H1 (cell line): ENCODE results near the gene C6orf136. TPM values are rescaled to one million over a fixed set of nuclear protein-coding genes. Genes with fewer than 3 reads are reported as not detected.
"Not testable (repeated sequence)": the region's sequence is repeated elsewhere in the genome, so short reads cannot be mapped to it uniquely, and the experiment has no call there.

ENCODE experiments used
- CTCF ChIA-PET: fragments of 300-600 bp; sonication (Branson Sonifier 250); formaldehyde crosslinking; loops from one replicate; lab custom pipeline; 2021; ENCODE audit not compliant: partially characterized antibody; lab: Charles Lee
- POLR2A ChIA-PET: fragments of 300-600 bp; sonication (Branson Sonifier 250); formaldehyde crosslinking; loops from one replicate; lab custom pipeline; 2021; ENCODE audit warnings: inconsistent platforms; ENCODE audit not compliant: partially characterized antibody; lab: Charles Lee
- DNase-seq, 2 experiments: peaks; one replicate each; pipeline versions ENCODE4 v3.0.0 to v3.0.0-alpha.2; 2010 to 2022; ENCODE audit warnings: low spot score in 2 of 2, low read depth in 1 of 2, mixed read lengths in 1 of 2
- FAIRE-seq: peaks from 2 replicates; lab custom pipeline; 2011; peaks lifted over from hg19 to GRCh38; lab: Jason Lieb, UNC
- H2AFZ ChIP-seq: 2 replicates; pipeline ENCODE4 v1.8.1; 2012; ENCODE audit warnings: low read length, inconsistent platforms
- H2AK5ac ChIP-seq: 2 replicates; pipeline ENCODE4 v1.6.1; 2013; ENCODE audit warnings: low read depth, low read length
- H2BK120ac ChIP-seq: replicated peaks from 2 replicates; pipeline ENCODE3; 2013; ENCODE audit warnings: low read depth, low read length, inconsistent platforms
- H2BK12ac ChIP-seq: 2 replicates; pipeline ENCODE4 v1.6.1; 2013; ENCODE audit warnings: low read depth, low read length
- H2BK15ac ChIP-seq: 2 replicates; pipeline ENCODE4 v1.6.1; 2013; ENCODE audit warnings: low read length
- H2BK20ac ChIP-seq: 2 replicates; pipeline ENCODE4 v1.6.1; 2013; ENCODE audit warnings: low read length
- H2BK5ac ChIP-seq: 2 replicates; pipeline ENCODE4 v1.6.1; 2013; ENCODE audit warnings: low read depth, low read length
- H3K14ac ChIP-seq: 2 replicates; pipeline ENCODE4 v1.6.1; 2013; ENCODE audit warnings: inconsistent platforms; ENCODE audit not compliant: insufficient read length
- H3K18ac ChIP-seq: 2 replicates; pipeline ENCODE4 v1.6.1; 2013; ENCODE audit warnings: low read length; ENCODE audit errors: extremely low read depth
- H3K23ac ChIP-seq: 2 replicates; pipeline ENCODE4 v1.6.1; 2013; ENCODE audit warnings: inconsistent platforms; ENCODE audit not compliant: insufficient read length
- H3K23me2 ChIP-seq: 2 replicates; pipeline ENCODE4 v1.6.1; 2013; ENCODE audit warnings: low read depth, low read length
- H3K27ac ChIP-seq: 2 replicates; pipeline ENCODE4 v1.6.1; 2011; ENCODE audit warnings: low read depth, low read length, inconsistent platforms
- H3K27me3 ChIP-seq, 4 experiments: replicated peaks in 1 of 4; 1 replicate in 1 of 4; 2 replicates in 3 of 4; pipeline versions ENCODE4 v1.6.1 to v1.8.1; 2011 to 2013; ENCODE audit warnings: low read length in 3 of 4, mild to moderate bottlenecking in 3 of 4, inconsistent platforms in 2 of 4, mixed read lengths in 2 of 4, moderate library complexity in 1 of 4; ENCODE audit not compliant: control insufficient read depth in 3 of 4, insufficient read depth in 3 of 4; ENCODE audit errors: extremely low read depth in 1 of 4
- H3K36me3 ChIP-seq, 4 experiments: 2 replicates each; pipeline versions ENCODE4 v1.6.1 to v1.8.1; 2011 to 2013; ENCODE audit warnings: mild to moderate bottlenecking in 4 of 4, low read length in 3 of 4, moderate library complexity in 2 of 4, control low read depth in 1 of 4, inconsistent platforms in 1 of 4; ENCODE audit not compliant: insufficient read depth in 4 of 4, control insufficient read depth in 2 of 4
- H3K4ac ChIP-seq: replicated peaks from 2 replicates; pipeline ENCODE3; 2013; ENCODE audit warnings: low read length, low read depth, mixed read lengths, inconsistent platforms; ENCODE audit not compliant: insufficient read length
- H3K4me1 ChIP-seq, 4 experiments: replicated peaks in 1 of 4; 1 replicate in 1 of 4; 2 replicates in 3 of 4; pipeline versions ENCODE4 v1.6.1 to v1.8.1; 2011 to 2013; ENCODE audit warnings: low read length in 3 of 4, inconsistent platforms in 2 of 4, mixed read lengths in 1 of 4; ENCODE audit not compliant: insufficient read depth in 4 of 4, control insufficient read depth in 3 of 4
- H3K4me2 ChIP-seq, 2 experiments: 2 replicates each; pipeline versions ENCODE4 v1.6.1 to v1.8.1; 2011 to 2013; ENCODE audit warnings: low read depth in 2 of 2, low read length in 2 of 2, control low read depth in 1 of 2, inconsistent platforms in 1 of 2, mild to moderate bottlenecking in 1 of 2; ENCODE audit not compliant: insufficient read depth in 1 of 2
- H3K4me3 ChIP-seq, 4 experiments: fragments of 200-600, 300-600 bp in 1 of 4; sonication (generic), shearing (Covaris generic), sonication (Bioruptor Twin) in 1 of 4; 2 replicates each; pipeline versions ENCODE4 v1.5.1 to v1.8.1; 2011 to 2016; ENCODE audit warnings: low read length in 4 of 4, low read depth in 3 of 4, control low read depth in 2 of 4, inconsistent platforms in 2 of 4, mild to moderate bottlenecking in 2 of 4, mixed read lengths in 1 of 4, moderate library complexity in 1 of 4; ENCODE audit not compliant: insufficient read depth in 2 of 4; ENCODE audit errors: extremely low read depth in 1 of 4
- H3K56ac ChIP-seq: replicated peaks from 2 replicates; pipeline ENCODE3; 2013; ENCODE audit warnings: low read depth, mild to moderate bottlenecking, mixed read lengths, low read length, inconsistent platforms; ENCODE audit not compliant: insufficient read length
- H3K79me1 ChIP-seq: 2 replicates; pipeline ENCODE4 v1.6.1; 2013; ENCODE audit warnings: low read depth, low read length, control low read depth
- H3K79me2 ChIP-seq, 2 experiments: 2 replicates each; pipeline versions ENCODE4 v1.6.1 to v1.8.1; 2012 to 2013; ENCODE audit warnings: low read length in 2 of 2, mild to moderate bottlenecking in 2 of 2, inconsistent platforms in 1 of 2; ENCODE audit not compliant: insufficient read depth in 2 of 2, control insufficient read depth in 1 of 2
- H3K9ac ChIP-seq, 4 experiments: replicated peaks in 1 of 4; 1 replicate in 1 of 4; 2 replicates in 3 of 4; pipeline versions ENCODE4 v1.6.1 to v1.8.1; 2011 to 2013; ENCODE audit warnings: low read depth in 3 of 4, low read length in 3 of 4, control low read depth in 2 of 4, mild to moderate bottlenecking in 2 of 4, moderate library complexity in 2 of 4, inconsistent platforms in 1 of 4; ENCODE audit errors: extremely low read depth in 1 of 4
- H3K9me3 ChIP-seq, 2 experiments: 2 replicates each; pipeline versions ENCODE4 v1.6.1 to v1.8.1; 2012 to 2013; ENCODE audit warnings: mild to moderate bottlenecking in 2 of 2, moderate library complexity in 2 of 2, control low read depth in 1 of 2, inconsistent platforms in 1 of 2, low read depth in 1 of 2, low read length in 1 of 2, mixed read lengths in 1 of 2; ENCODE audit not compliant: insufficient read depth in 2 of 2
- H4K20me1 ChIP-seq, 2 experiments: replicated peaks in 1 of 2; 2 replicates each; pipeline versions ENCODE3 to v1.8.1; 2011 to 2013; ENCODE audit warnings: inconsistent platforms in 2 of 2, low read length in 2 of 2, mild to moderate bottlenecking in 1 of 2; ENCODE audit not compliant: insufficient read depth in 2 of 2, control insufficient read depth in 1 of 2
- H4K5ac ChIP-seq: 2 replicates; pipeline ENCODE4 v1.6.1; 2013; ENCODE audit warnings: low read length, low read depth, mixed read lengths, inconsistent platforms; ENCODE audit not compliant: insufficient read length
- H4K8ac ChIP-seq: 2 replicates; pipeline ENCODE4 v1.8.0; 2013; ENCODE audit warnings: mild to moderate bottlenecking, moderate library complexity, low read length, inconsistent platforms; ENCODE audit not compliant: insufficient read depth; ENCODE audit errors: extremely low read depth
- H4K91ac ChIP-seq: replicated peaks from 2 replicates; pipeline ENCODE3; 2013; ENCODE audit warnings: low read length, mixed read lengths, inconsistent platforms; ENCODE audit not compliant: insufficient read length
- CHD1 ChIP-seq: IDR thresholded peaks from 2 replicates; pipeline ENCODE4 v1.6.1; 2012; ENCODE audit warnings: low read depth, low read length, improper control_type of control experiment
- MAFK ChIP-seq: IDR thresholded peaks from 2 replicates; pipeline ENCODE4 v1.6.1; 2012; ENCODE audit warnings: low read depth, mild to moderate bottlenecking, improper control_type of control experiment, low read length
- RXRA ChIP-seq: IDR thresholded peaks from 2 replicates; pipeline ENCODE4 v1.6.1; 2011; ENCODE audit warnings: low read depth, mild to moderate bottlenecking, low read length, moderate library complexity; ENCODE audit not compliant: insufficient read depth
- SAP30 ChIP-seq: fragments of 300-600 bp; sonication (generic); IDR thresholded peaks from 2 replicates; pipeline ENCODE4 v1.7.1; 2012; ENCODE audit warnings: low read length, moderate library complexity, mild to moderate bottlenecking, inconsistent platforms; ENCODE audit not compliant: insufficient read depth, insufficient replicate concordance
- SP4 ChIP-seq: IDR thresholded peaks from 2 replicates; pipeline ENCODE4 v1.6.1; 2012; ENCODE audit warnings: low read length, inconsistent platforms
- SUZ12 ChIP-seq: fragments of 200-600 bp; sonication (generic); IDR thresholded peaks from 2 replicates; pipeline ENCODE4 v1.6.1; 2012; ENCODE audit warnings: mild to moderate bottlenecking, inconsistent platforms, low read length, moderate library complexity, mixed read lengths
- TAF1 ChIP-seq: IDR thresholded peaks from 2 replicates; pipeline ENCODE4 v1.6.1; 2011; ENCODE audit warnings: mild to moderate bottlenecking, low read depth, low read length
- ZNF274 ChIP-seq: IDR thresholded peaks from 2 replicates; pipeline ENCODE4 v1.7.0; 2012; ENCODE audit warnings: low read length, borderline replicate concordance; ENCODE audit errors: extremely low read depth
- WGBS, 2 experiments: shearing (Covaris generic) in 1 of 2; methylation state at CpG; one replicate each; pipeline versions ENCODE4 v1.1.6 to v1.1.7; 2013 to 2015; ENCODE audit warnings: low lambda C conversion rate in 2 of 2, mixed read lengths in 2 of 2, inconsistent platforms in 1 of 2, low coverage in 1 of 2, missing lambda C conversion rate in 1 of 2; ENCODE audit not compliant: insufficient replicate concordance in 2 of 2, insufficient coverage in 1 of 2, insufficient read length in 1 of 2; ENCODE audit errors: extremely low coverage in 1 of 2, missing lambda C conversion rate in 1 of 2; 5-methylcytosine and 5-hydroxymethylcytosine counted together
- polyA plus RNA-seq, 7 experiments: library from polyadenylated mRNA; depleted of rRNA in 3 of 7; stranded (reverse) in 5 of 7; unstranded in 2 of 7; fragments of >200 nt in 5 of 7; fragments of 200-250 nt in 2 of 7; gene quantifications; 1 replicate in 5 of 7; 2 replicates in 1 of 7; 4 replicates in 1 of 7; pipeline versions ENCODE4 v1.2.1 to v1.2.3, GENCODE V29; 2011 to 2013; ENCODE audit warnings: missing spikeins in 2 of 7, mixed read lengths in 2 of 7
- total RNA-seq: library from RNA; stranded (reverse); fragmentation: NEBNext Ultra II Directional; extraction: Animal tissue kit (Norgen Biotek cat#: 25700); gene quantifications from 2 replicates; pipeline ENCODE4 v1.2.1, GENCODE V29; 2021
- TF ChIP-seq, protein P1 (sequence below): IDR thresholded peaks from 2 replicates; pipeline ENCODE4 v1.6.1; 2012; ENCODE audit warnings: low read length, inconsistent platforms

The C6orf136 gene
- total and polyA plus RNA-seq, 2 of the 8 experiments (the other 6 are each of a cell fraction or from before 2014, with no cell fraction given) = 20.8 to 23.1 TPM

DNA sequence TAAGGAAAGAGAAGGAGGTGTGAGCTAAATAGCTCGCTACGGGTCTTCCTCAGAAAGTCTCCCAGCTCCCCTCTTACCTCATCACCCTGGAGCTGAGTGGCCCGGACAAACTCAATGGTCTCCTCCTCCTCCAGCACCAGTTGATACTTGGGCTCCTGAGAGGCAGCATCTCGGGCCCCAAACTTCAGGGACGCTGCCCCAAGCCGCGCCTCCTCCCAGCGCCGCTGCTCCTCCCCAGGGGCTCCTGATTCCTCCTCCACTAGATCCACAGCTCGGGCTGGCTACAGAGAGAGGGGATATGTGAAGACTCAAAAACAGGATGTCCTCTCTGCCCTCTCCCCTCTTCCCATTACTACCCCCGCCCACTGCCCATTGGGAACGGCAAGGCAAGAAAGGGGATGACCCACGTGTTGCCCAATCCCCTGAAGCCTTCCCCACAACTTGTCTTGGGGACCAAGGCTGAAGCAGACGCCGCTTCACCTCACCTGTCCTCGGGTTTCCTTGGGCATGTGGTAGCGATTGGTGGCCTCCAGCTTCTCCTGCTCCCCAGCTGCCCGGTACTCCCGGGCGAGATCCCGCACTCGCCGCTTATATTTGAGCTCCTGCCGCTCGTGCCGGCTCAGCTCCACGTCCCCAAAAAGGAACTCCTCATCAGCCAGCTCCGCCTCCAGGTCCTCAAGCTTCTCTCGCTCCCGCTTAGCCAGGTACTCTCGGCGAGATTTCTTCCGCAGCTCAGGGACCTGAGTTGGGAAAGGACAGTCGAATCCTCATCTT is 18.2 kb downstream of the C6orf136 start (continued):
- TF ChIP-seq, protein P1, sequence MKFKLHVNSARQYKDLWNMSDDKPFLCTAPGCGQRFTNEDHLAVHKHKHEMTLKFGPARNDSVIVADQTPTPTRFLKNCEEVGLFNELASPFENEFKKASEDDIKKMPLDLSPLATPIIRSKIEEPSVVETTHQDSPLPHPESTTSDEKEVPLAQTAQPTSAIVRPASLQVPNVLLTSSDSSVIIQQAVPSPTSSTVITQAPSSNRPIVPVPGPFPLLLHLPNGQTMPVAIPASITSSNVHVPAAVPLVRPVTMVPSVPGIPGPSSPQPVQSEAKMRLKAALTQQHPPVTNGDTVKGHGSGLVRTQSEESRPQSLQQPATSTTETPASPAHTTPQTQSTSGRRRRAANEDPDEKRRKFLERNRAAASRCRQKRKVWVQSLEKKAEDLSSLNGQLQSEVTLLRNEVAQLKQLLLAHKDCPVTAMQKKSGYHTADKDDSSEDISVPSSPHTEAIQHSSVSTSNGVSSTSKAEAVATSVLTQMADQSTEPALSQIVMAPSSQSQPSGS = no peak
- TF ChIP-seq TAF1 (no peak), ZNF274 (no peak), SP4 (no peak), CHD1 (no peak), SUZ12 (no peak), MAFK (no peak), RXRA (no peak), SAP30 (no peak)

DNA sequence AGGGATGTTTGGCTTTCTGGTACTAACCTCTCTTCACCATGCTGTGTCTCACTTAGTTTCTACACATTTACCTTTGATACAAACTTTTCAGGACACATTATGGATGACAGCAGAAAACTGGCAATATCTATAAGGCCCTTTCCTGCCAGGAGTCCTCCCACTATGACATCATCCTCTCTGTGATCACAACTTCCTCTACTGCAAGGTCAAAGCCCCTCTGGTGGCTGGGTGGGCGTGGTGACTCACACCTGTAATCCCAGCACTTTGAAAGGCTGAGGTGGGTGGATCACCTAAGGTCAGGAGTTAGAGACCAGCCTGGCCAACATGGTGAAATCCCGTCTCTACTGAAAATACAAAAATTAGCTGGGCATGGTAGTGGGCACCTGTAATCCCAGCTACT is 19.4 kb downstream of the C6orf136 start:
- H2BK120ac ChIP-seq, H3K56ac ChIP-seq, H2BK5ac ChIP-seq, H2BK15ac ChIP-seq, H3K23me2 ChIP-seq, H2BK20ac ChIP-seq, H4K20me1 ChIP-seq, H2BK12ac ChIP-seq, H4K91ac ChIP-seq, H2AFZ ChIP-seq, H4K5ac ChIP-seq, H3K4me3 ChIP-seq, H3K23ac ChIP-seq, H3K27ac ChIP-seq, H3K4ac ChIP-seq, FAIRE-seq, H3K9ac ChIP-seq, H3K27me3 ChIP-seq, H3K79me1 ChIP-seq, H2AK5ac ChIP-seq, H3K18ac ChIP-seq, DNase-seq, H3K14ac ChIP-seq, CTCF ChIA-PET, H3K79me2 ChIP-seq, H4K8ac ChIP-seq, H3K4me1 ChIP-seq, H3K9me3 ChIP-seq, H3K4me2 ChIP-seq: not testable (repeated sequence)
- WGBS, 2 experiments = 88% methylated on average over 2 of the region's 2 CpGs; no CpG with 5 or more reads in 1 of the 2 experiments
- H3K36me3 ChIP-seq = peaks cover 16 to 42% (median 38%) of the 10 kb centered on the region in 4 experiments
- POLR2A ChIA-PET = interaction anchor here (1.1 to 8.1 kb wide), 3 partner anchors 13 to 121 kb away, joined by 3 to 50 read pairs (median 4); no protein-coding TSS in a partner anchor
